SK-N-MC (cell line): ENCODE measurements around the gene MTHFD1.

Experiments used
- DNase-seq: peaks from one replicate; pipeline ENCODE4 v3.0.0-alpha.2; 2011; ENCODE audit warnings: low read depth, low spot score
- H3K27ac ChIP-seq: fragments of 200-600 bp; sonication (generic); 2 replicates; pipeline ENCODE4 v1.5.1; 2016; ENCODE audit warnings: mixed run types
- H3K36me3 ChIP-seq: fragments of 200-600 bp; sonication (generic); 2 replicates; pipeline ENCODE4 v1.6.1; 2017; ENCODE audit warnings: antibody characterized with exemption, low read length, mixed read lengths; ENCODE audit not compliant: insufficient read depth
- H3K4me3 ChIP-seq: fragments of 200-600 bp; sonication (generic); 2 replicates; pipeline ENCODE4 v1.5.1; 2016
- H3K9ac ChIP-seq: fragments of 200-600 bp; sonication (generic); 2 replicates; pipeline ENCODE4 v1.8.0; 2017; ENCODE audit warnings: mixed run types, mixed read lengths; ENCODE audit not compliant: insufficient read length
- H3K9me3 ChIP-seq: fragments of 200-600 bp; sonication (generic); 2 replicates; pipeline ENCODE4 v1.6.1; 2017; ENCODE audit warnings: low read depth, mild to moderate bottlenecking, antibody characterized with exemption, low read length, moderate library complexity, mixed read lengths
- EZH2 ChIP-seq: fragments of 200-600 bp; sonication (generic); IDR thresholded peaks from one replicate; pipeline ENCODE4 v1.6.1; 2017; ENCODE audit warnings: antibody characterized with exemption
- FOXP2 ChIP-seq: optimal IDR thresholded peaks from 2 replicates; pipeline ENCODE3; 2011; ENCODE audit warnings: mild to moderate bottlenecking, moderate library complexity; ENCODE audit not compliant: insufficient read depth; ENCODE audit errors: extremely low read length, control extremely low read depth
- POLR2AphosphoS5 ChIP-seq: IDR thresholded peaks from 2 replicates; pipeline ENCODE4 v1.6.1; 2012; ENCODE audit warnings: mild to moderate bottlenecking, low read depth, low read length, borderline replicate concordance

The MTHFD1 gene

GRCh38 chr14:64488590-64489099, 100.5 kb downstream of the MTHFD1 start:
- no peak overlapping the region for H3K9ac ChIP-seq
- H3K4me3 ChIP-seq: no peak overlapping the region
- no peak for TF ChIP-seq EZH2
- no peak for TF ChIP-seq FOXP2
- TF ChIP-seq POLR2AphosphoS5: no peak
- no peak for DNase-seq
- peaks cover 22% of the 10 kb centered on the region for H3K36me3 ChIP-seq
- no peak overlapping the region for H3K27ac ChIP-seq
- H3K9me3 ChIP-seq: no peaks in the 10 kb centered on the region

- Histone ChIP-seq H3K27ac (no peak overlapping the region), H3K36me3 (peaks cover 25% of the 10 kb centered on the region), H3K9me3 (no peaks in the 10 kb centered on the region), H3K9ac (no peak overlapping the region), H3K4me3 (no peak overlapping the region)
- no peak for TF ChIP-seq POLR2AphosphoS5
- TF ChIP-seq EZH2: no peak
- DNase-seq: no peak
These were observed 103.5 kb downstream of the MTHFD1 start for GRCh38 chr14:64491637-64492036.

DNA sequence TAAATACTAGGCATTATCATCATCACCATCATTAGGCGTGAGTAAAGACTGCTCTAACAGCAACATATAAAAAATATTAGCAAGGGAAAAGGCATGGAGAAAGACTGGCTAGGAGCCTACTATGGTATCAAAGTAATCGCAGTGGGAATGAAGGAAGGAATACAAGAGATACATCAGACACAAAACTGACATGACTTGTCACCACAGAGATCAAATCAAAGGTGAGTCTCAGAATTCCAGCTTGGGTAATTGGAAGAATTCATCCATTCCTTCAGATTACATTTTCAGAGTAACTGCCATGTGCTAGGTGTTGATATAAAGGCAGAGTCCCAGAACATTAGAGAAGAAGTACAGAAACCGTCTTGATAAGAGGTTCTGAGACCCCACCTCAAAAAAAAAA, 105.3 kb downstream of the MTHFD1 start:
- H3K27ac ChIP-seq: no peak overlapping the region
- no peak overlapping the region for H3K4me3 ChIP-seq
- peaks cover 8% of the 10 kb centered on the region for H3K36me3 ChIP-seq
- H3K9ac ChIP-seq: no peak overlapping the region
- DNase-seq: no peak
- TF ChIP-seq POLR2AphosphoS5 (no peak), EZH2 (no peak), FOXP2 (no peak)
- H3K9me3 ChIP-seq: no peaks in the 10 kb centered on the region

DNA sequence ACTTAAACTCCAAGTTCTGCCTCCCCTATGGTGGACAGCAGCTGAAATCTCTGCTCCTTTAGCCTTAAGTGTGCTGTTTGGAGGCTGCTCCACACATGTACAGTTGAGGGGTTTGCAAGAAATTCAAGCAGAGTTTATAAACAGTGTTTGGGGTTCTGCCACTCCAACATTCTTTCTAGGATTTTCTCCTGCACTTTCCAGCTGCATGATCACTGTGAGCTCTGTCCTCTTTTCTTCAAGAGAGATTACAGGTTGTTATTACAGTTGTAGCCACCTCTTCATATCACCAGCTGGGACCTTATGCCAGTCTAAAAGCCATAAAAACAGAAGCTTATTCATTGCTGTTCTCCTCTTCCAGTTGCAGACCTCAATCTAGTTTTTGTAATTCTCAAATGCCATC, 107.1 kb downstream of the MTHFD1 start:
- TF ChIP-seq EZH2 (no peak), FOXP2 (no peak), POLR2AphosphoS5 (no peak)
- no peaks in the 10 kb centered on the region for H3K9me3 ChIP-seq
- no peak for DNase-seq
- no peak overlapping the region for H3K9ac ChIP-seq
- H3K27ac ChIP-seq: no peak overlapping the region
- H3K36me3 ChIP-seq: peaks cover 6% of the 10 kb centered on the region; the same call in 1 of the 2 replicates
- H3K4me3 ChIP-seq: no peak overlapping the region

DNA sequence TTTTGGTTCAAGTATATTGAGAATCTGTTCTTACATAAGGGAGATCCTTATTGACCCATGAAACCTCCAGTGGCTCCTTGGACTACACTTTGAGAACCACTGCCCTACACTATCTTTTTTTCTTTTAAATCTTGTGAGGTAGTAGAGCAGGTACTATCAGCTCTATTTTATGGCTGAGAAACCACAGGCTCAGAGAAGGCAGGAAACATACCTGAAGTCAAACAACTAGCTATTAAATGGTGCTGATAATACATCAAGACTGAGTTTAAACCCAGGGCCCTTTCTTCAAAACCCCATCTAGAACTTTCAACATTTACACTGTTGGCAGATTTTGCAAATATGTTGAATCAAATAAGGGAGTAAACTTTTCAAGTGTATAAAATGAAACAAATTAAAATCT, 108.6 kb downstream of the MTHFD1 start:
- DNase-seq: no peak
- Histone ChIP-seq H3K36me3 (peaks cover 6% of the 10 kb centered on the region; the same call in 1 of the 2 replicates), H3K4me3 (no peak overlapping the region), H3K9ac (no peak overlapping the region), H3K27ac (no peak overlapping the region), H3K9me3 (no peaks in the 10 kb centered on the region)
- TF ChIP-seq POLR2AphosphoS5 (no peak), FOXP2 (no peak), EZH2 (no peak)

DNA sequence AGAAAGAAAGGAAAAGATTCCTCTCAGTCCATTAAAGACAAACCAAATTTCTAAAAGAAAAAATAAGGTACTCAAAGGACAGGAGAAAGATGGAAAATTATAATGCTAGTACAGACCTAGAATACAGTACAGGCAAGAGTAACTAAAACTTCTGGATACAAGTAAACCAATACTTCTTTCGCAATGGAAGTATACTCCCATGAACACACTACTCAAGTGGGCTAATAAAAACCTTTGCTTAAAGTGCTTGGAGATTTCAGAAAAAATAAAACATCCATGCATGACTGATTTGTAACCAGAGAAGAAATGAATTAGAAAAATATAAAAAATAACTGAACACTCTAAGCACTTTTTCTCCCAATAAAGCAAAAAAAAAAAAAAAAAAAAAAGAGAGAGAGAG, 111.9 kb downstream of the MTHFD1 start:
- Histone ChIP-seq H3K9me3 (no peaks in the 10 kb centered on the region), H3K4me3 (no peak overlapping the region), H3K36me3 (peaks cover 6% of the 10 kb centered on the region; the same call in 1 of the 2 replicates), H3K9ac (peak overlapping the region; percentile 35), H3K27ac (peak overlapping the region; percentile 11; the same call in 1 of the 2 replicates)
- DNase-seq: no peak
- TF ChIP-seq POLR2AphosphoS5 (no peak), FOXP2 (no peak), EZH2 (no peak)

- Histone ChIP-seq H3K36me3 (peaks cover 3% of the 10 kb centered on the region; the same call in 1 of the 2 replicates), H3K27ac (peak overlapping the region; percentile 85), H3K9ac (peak overlapping the region; percentile 95), H3K9me3 (no peaks in the 10 kb centered on the region), H3K4me3 (peak overlapping the region; percentile 90)
- TF ChIP-seq EZH2 (no peak), POLR2AphosphoS5 (peak; percentile 43; the same call in 1 of the 2 replicates), FOXP2 (no peak)
- DNase-seq: no peak
These were observed 113.4 kb downstream of the MTHFD1 start for GRCh38 chr14:64501411-64502171.

GRCh38 chr14:64502456-64502855, 114.3 kb downstream of the MTHFD1 start:
- no peaks in the 10 kb centered on the region for H3K9me3 ChIP-seq
- peaks cover 3% of the 10 kb centered on the region; the same call in 1 of the 2 replicates for H3K36me3 ChIP-seq
- H3K9ac ChIP-seq: peak overlapping the region; percentile 95
- H3K27ac ChIP-seq: peak overlapping the region; percentile 90
- TF ChIP-seq FOXP2 (no peak), EZH2 (no peak), POLR2AphosphoS5 (no peak)
- peak overlapping the region; percentile 90 for H3K4me3 ChIP-seq
- no peak for DNase-seq
